Gastroesophageal sphincter (tissue), 4 donors: ENCODE data around the gene MTA1. TPM values are rescaled to one million over a fixed set of nuclear protein-coding genes. Genes with fewer than 3 reads are reported as not detected.

Experiments used
- ATAC-seq: fragments of 150-250 bp; one replicate; pipeline ENCODE4 v1.9.1; 2016; ENCODE audit warnings: mild to moderate bottlenecking, moderate library complexity
- H3K27ac ChIP-seq, 4 donors: fragments of 200-600 bp; sonication (generic) in 3 of 4; 1 replicate in 3 of 4; 2 replicates in 1 of 4; pipeline ENCODE4 v1.5.1; 2016 to 2019
- H3K27me3 ChIP-seq: fragments of 200-600 bp; sonication (generic); one replicate; pipeline ENCODE4 v1.5.1; 2019
- H3K36me3 ChIP-seq, 2 donors: fragments of 200-600 bp; sonication (generic); one replicate each; pipeline ENCODE4 v1.5.1; 2019; ENCODE audit warnings: control low read depth in 1 of 2
- H3K4me1 ChIP-seq, 3 donors: fragments of 200-600 bp; sonication (generic); 1 replicate in 2 of 3; 2 replicates in 1 of 3; pipeline ENCODE4 v1.5.1; 2016 to 2019; ENCODE audit warnings: control low read depth in 2 of 3
- H3K4me3 ChIP-seq, 2 donors: fragments of 200-600 bp; sonication (generic); one replicate each; pipeline ENCODE4 v1.5.1; 2019; ENCODE audit warnings: mild to moderate bottlenecking in 1 of 2, moderate library complexity in 1 of 2
- H3K9me3 ChIP-seq, 3 donors: fragments of 200-600 bp; sonication (generic); one replicate each; pipeline ENCODE4 v1.5.1; 2017 to 2019; ENCODE audit warnings: control low read depth in 2 of 3
- CTCF ChIP-seq, 4 experiments: fragments of 200-600 bp in 2 of 4; fragments of 450-650 bp in 2 of 4; sonication (generic) in 1 of 4; IDR thresholded peaks; one replicate each; pipeline ENCODE4 v1.5.1; 2017 to 2019; ENCODE audit warnings: antibody characterized with exemption in 4 of 4, mild to moderate bottlenecking in 2 of 4, moderate library complexity in 2 of 4
- EP300 ChIP-seq: sonication (generic); formaldehyde crosslinking; IDR thresholded peaks from one replicate; pipeline ENCODE4 v1.6.1; 2017; ENCODE audit warnings: antibody characterized with exemption, mild to moderate bottlenecking
- POLR2A ChIP-seq, 2 donors: fragments of 450-650 bp; IDR thresholded peaks; one replicate each; pipeline ENCODE4 v1.6.1; 2017; ENCODE audit warnings: antibody characterized with exemption in 2 of 2, mild to moderate bottlenecking in 2 of 2, moderate library complexity in 1 of 2
- POLR2AphosphoS5 ChIP-seq: sonication (generic); formaldehyde crosslinking; IDR thresholded peaks from one replicate; pipeline ENCODE4 v1.6.1; 2017; ENCODE audit warnings: antibody characterized with exemption
- WGBS, 2 donors: methylation state at CpG; one replicate each; pipeline ENCODE4 v1.1.5; 2018; ENCODE audit warnings: low coverage in 1 of 2; 5-methylcytosine and 5-hydroxymethylcytosine counted together
- total RNA-seq, 4 donors: library from RNA; depleted of rRNA; stranded (reverse); fragments of >200 nt; gene quantifications; one replicate each; pipeline ENCODE4 v1.1.0, GENCODE V29; 2016

The MTA1 gene
- total RNA-seq, 4 donors from 2014 or later: 48.0 to 83.5 (median 58.7) TPM

- no peaks in the 10 kb centered on the region for H3K27me3 ChIP-seq
- no peak overlapping the region for H3K4me3 ChIP-seq
- no peak for ATAC-seq
- TF ChIP-seq CTCF (IDR thresholded peaks at IDR 0.05) (no peak), EP300 (no peak), POLR2A (IDR thresholded peaks at IDR 0.05) (no peak)
- no peaks in the 10 kb centered on the region for H3K9me3 ChIP-seq
- peaks cover 0 to 12% of the 10 kb centered on the region in 2 donors for H3K36me3 ChIP-seq
- peak overlapping the region in 2 of 4 donors; percentile 92 to 96 for H3K27ac ChIP-seq
- H3K4me1 ChIP-seq: peaks cover 0 to 52% (median 26%) of the 10 kb centered on the region in 3 donors
- WGBS, 2 donors: no CpG with 5 or more reads among the region's 24 CpGs
These were observed 72.7 kb downstream of the MTA1 start for GRCh38 chr14:105492031-105492970.

- Histone ChIP-seq H3K4me3 (no peak overlapping the region), H3K27me3 (no peaks in the 10 kb centered on the region), H3K27ac (no peak overlapping the region), H3K9me3 (no peaks in the 10 kb centered on the region), H3K36me3 (peaks cover 0 to 12% of the 10 kb centered on the region in 2 donors), H3K4me1 (peaks cover 0 to 43% (median 18%) of the 10 kb centered on the region in 3 donors)
- ATAC-seq: no peak
- WGBS, 2 donors: 80% methylated on average over 1 of the region's 20 CpGs; no CpG with 5 or more reads in 1 of the 2 donors
- TF ChIP-seq POLR2AphosphoS5 (no peak), POLR2A (IDR thresholded peaks at IDR 0.05) (no peak), CTCF (IDR thresholded peaks at IDR 0.05) (no peak), EP300 (no peak)
These were observed 73.6 kb downstream of the MTA1 start for GRCh38 chr14:105492971-105493871.

GRCh38 chr14:105493921-105494605 is 74.4 kb downstream of the MTA1 start:
- TF ChIP-seq CTCF (IDR thresholded peaks at IDR 0.05) (no peak), POLR2A (IDR thresholded peaks at IDR 0.05) (no peak), POLR2AphosphoS5 (no peak), EP300 (no peak)
- Histone ChIP-seq H3K9me3 (no peaks in the 10 kb centered on the region), H3K4me1 (peaks cover 0 to 38% (median 9%) of the 10 kb centered on the region in 3 donors), H3K36me3 (peaks cover 0 to 12% of the 10 kb centered on the region in 2 donors), H3K4me3 (no peak overlapping the region), H3K27ac (no peak overlapping the region), H3K27me3 (no peaks in the 10 kb centered on the region)
- WGBS, 2 donors: no CpG with 5 or more reads among the region's 16 CpGs
- no peak for ATAC-seq

GRCh38 chr14:105494606-105494929 is 74.9 kb downstream of the MTA1 start:
- ATAC-seq: no peak

More at GRCh38 chr14:105494606-105494929, 74.9 kb downstream of the MTA1 start:
- 90 to 97% methylated on average over 4 to 6 of the region's 6 CpGs for WGBS, 2 donors
- Histone ChIP-seq H3K9me3 (no peaks in the 10 kb centered on the region), H3K36me3 (peaks cover 0 to 12% of the 10 kb centered on the region in 2 donors), H3K4me3 (no peak overlapping the region), H3K27ac (no peak overlapping the region), H3K4me1 (peaks cover 0 to 34% (median 4%) of the 10 kb centered on the region in 3 donors), H3K27me3 (no peaks in the 10 kb centered on the region)
- TF ChIP-seq POLR2A (IDR thresholded peaks at IDR 0.05) (no peak), EP300 (no peak), POLR2AphosphoS5 (no peak), CTCF (IDR thresholded peaks at IDR 0.05) (no peak)
